Mucosa of descending colon (tissue), 3 donors: Measurements from ENCODE around the gene COX6A1. TPM values are rescaled to one million over a fixed set of nuclear protein-coding genes. Genes with fewer than 3 reads are reported as not detected.
"Not testable (repeated sequence)": the region's sequence is repeated elsewhere in the genome, so short reads cannot be mapped to it uniquely, and the experiment has no call there.

Source experiments
- ATAC-seq: fragments of 200-7000 bp; cut with Tn5 transposase; one replicate; pipeline ENCODE4 v1.9.1; 2020; ENCODE audit warnings: mild to moderate bottlenecking, moderate library complexity
- DNase-seq, 3 donors: peaks; one replicate each; pipeline ENCODE4 v3.0.0-alpha.2; 2020
- H3K36me3 ChIP-seq: fragments of 200-600 bp; one replicate; pipeline ENCODE4 v1.8.0; 2021; ENCODE audit warnings: low read depth, mild to moderate bottlenecking
- H3K4me1 ChIP-seq: fragments of 200-600 bp; one replicate; pipeline ENCODE4 v1.8.0; 2021; ENCODE audit warnings: low read depth, mild to moderate bottlenecking
- H3K4me3 ChIP-seq: fragments of 200-600 bp; one replicate; pipeline ENCODE4 v1.8.0; 2021; ENCODE audit warnings: mild to moderate bottlenecking
- H3K9me3 ChIP-seq: fragments of 200-600 bp; one replicate; pipeline ENCODE4 v1.8.0; 2021; ENCODE audit warnings: mild to moderate bottlenecking
- intact Hi-C, 2 donors: fragments of 100-400 bp; cut with DNase I in 1 of 2; cut with micrococcal nuclease in 1 of 2; formaldehyde crosslinking; loops; one replicate each; pipeline versions ENCODE4 v1.11.0 to v1.11.1; 2022; cut with DNase I, micrococcal nuclease
- total RNA-seq, 3 donors: library from RNA; stranded (reverse); fragmentation: NEBNext Ultra II Directional in 2 of 3; extraction: Animal tissue kit (Norgen Biotek cat#: 25700) in 2 of 3; gene quantifications; one replicate each; pipeline versions ENCODE4 v1.2.1 to v1.2.4, GENCODE V29; 2021 to 2023
- TF ChIP-seq, protein P1 (sequence below): fragments of 200-600 bp; IDR thresholded peaks from one replicate; pipeline ENCODE4 v1.8.0; 2022; ENCODE audit warnings: antibody characterized with exemption, mild to moderate bottlenecking
- donor health status: DM: no; HTN: no; CAD: no; lungs with moderate emphysema.
- donor health status: DM: no; HTN: no; CAD: no.
- donor health status: DM: no; HTN: yes; CAD: no.

Gene COX6A1
- total RNA-seq, 3 donors from 2014 or later = 509 to 899 (median 865) TPM

DNA sequence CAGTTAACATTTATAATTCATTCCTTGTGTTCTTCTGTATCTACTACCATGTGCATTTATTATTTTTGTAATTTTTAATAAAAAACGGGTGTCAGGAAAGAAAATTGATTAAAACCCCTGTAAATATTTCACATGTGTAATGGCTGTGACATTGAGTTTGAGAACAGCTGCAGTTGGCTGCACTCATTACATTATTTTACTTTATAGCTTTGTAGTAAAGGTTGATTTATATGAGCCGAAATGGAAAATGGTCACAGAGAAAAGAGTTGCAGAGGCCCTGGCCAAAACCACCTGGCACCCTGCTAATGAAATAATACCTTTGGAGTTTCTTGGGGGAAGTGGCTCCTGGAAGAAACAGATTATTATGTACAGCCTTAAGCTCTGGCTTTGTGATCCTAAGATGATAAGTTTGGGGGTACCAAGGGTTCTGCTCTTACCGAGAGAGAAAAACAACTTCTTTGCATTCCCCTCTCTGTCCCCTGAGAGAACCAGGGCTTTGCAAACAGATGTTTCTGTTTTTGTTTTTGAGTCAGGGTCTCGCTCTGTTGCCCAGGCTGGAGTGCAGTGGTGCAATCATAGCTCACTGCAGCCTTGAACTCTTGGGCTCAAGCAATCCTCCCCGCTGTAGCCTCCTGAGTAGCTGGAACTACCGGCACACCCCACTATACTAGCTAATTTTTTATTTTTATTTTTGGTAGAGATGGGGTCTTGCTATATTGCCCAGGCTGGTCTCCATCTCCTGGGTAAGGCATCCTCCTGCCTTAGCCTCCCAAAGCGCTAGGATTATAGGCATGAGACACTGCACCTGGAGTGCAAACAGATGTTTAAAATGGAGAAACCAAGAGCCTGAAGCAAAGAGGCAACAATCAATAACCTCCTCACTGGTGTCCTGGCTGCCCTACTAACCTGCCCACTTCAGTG, 48.3 kb downstream of the COX6A1 start:
- Histone ChIP-seq H3K9me3 (no peaks in the 10 kb centered on the region), H3K4me1 (no peaks in the 10 kb centered on the region), H3K36me3 (no peaks in the 10 kb centered on the region), H3K4me3 (no peak overlapping the region)
- DNase-seq = no peak
- intact Hi-C loops = no loop called here
- TF ChIP-seq, protein P1, sequence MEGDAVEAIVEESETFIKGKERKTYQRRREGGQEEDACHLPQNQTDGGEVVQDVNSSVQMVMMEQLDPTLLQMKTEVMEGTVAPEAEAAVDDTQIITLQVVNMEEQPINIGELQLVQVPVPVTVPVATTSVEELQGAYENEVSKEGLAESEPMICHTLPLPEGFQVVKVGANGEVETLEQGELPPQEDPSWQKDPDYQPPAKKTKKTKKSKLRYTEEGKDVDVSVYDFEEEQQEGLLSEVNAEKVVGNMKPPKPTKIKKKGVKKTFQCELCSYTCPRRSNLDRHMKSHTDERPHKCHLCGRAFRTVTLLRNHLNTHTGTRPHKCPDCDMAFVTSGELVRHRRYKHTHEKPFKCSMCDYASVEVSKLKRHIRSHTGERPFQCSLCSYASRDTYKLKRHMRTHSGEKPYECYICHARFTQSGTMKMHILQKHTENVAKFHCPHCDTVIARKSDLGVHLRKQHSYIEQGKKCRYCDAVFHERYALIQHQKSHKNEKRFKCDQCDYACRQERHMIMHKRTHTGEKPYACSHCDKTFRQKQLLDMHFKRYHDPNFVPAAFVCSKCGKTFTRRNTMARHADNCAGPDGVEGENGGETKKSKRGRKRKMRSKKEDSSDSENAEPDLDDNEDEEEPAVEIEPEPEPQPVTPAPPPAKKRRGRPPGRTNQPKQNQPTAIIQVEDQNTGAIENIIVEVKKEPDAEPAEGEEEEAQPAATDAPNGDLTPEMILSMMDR = no peak
- no peak for ATAC-seq

DNA sequence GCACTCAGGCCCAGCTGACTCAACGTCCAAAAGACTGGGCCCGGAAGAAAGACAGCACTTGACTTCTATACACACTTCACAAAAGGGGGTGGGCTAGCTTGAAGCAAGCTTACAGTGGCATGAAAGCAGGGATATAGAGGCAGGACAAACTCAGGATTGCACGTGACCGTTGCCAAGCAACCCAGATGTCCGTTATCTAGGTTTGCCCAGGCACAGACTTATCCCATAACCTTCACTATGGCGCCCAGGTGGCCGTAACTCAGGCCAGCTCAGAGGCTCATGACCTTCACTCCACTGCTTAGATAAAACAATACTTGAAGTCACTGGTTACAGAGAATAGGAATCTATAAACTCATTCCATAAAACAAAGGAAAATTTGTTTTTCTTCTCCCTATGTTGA, 49.6 kb downstream of the COX6A1 start:
- DNase-seq, H3K9me3 ChIP-seq, H3K36me3 ChIP-seq, ATAC-seq, H3K4me3 ChIP-seq, H3K4me1 ChIP-seq, intact Hi-C loops: not testable (repeated sequence)

DNA sequence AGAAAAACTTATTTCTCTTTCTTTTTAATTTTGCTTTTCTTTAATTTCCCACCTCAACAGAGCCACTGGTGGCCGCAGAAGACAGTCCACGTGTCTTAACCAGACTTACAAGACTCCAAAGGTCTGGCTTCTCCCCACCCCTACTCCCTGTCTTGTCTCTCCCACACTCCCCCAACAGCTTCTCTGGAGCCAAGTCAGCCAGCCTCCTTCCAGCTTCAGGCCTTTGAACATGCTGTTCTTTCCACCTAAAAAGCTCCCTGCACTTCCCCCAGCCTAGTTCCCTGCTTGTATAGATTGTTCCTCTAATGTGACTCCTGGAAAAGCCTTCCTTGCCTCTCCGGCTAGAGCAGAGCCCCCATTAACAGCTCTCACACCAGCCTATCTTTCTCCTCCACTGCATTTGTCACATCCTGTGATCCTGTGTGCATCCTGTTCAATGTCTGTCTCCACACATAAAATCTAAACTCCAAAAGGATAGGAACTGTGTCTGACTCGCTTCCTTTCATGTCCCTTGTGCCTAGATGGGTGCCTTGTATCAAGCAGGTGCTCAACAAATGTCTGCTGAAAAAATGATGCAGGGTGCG, 50.2 kb downstream of the COX6A1 start:
- ATAC-seq (no peak), DNase-seq (no peak)
- intact Hi-C loops = no loop called here
- Histone ChIP-seq H3K36me3 (no peaks in the 10 kb centered on the region), H3K9me3 (no peaks in the 10 kb centered on the region), H3K4me3 (no peak overlapping the region), H3K4me1 (no peaks in the 10 kb centered on the region)
- TF ChIP-seq, protein P1 = no peak

DNA sequence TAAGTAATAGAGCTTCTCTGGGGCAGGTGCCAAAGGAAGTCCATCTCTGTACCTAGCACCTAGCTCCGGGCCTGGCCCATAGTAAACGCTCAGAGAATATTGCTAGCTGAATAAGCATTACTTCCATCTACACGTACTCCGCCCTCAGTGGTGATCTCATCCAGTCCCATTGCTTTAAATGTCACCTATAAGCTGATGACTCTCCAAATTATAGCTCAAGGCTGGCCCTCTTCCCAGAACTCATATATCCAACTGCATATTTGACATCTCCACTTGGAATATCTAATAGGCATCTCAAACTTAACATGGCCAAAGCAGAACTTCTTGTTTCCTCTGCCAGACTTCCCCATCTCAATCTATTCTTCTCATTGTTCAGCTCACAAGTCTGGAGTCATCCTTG, 51.1 kb downstream of the COX6A1 start:
- intact Hi-C loops = no loop called here
- no peak overlapping the region for H3K4me3 ChIP-seq
- no peaks in the 10 kb centered on the region for H3K4me1 ChIP-seq
- DNase-seq = peak in 1 of 3 donors; percentile 45
- TF ChIP-seq, protein P1 = no peak
- H3K36me3 ChIP-seq = no peaks in the 10 kb centered on the region
- no peaks in the 10 kb centered on the region for H3K9me3 ChIP-seq
- ATAC-seq = peak; percentile 89

DNA sequence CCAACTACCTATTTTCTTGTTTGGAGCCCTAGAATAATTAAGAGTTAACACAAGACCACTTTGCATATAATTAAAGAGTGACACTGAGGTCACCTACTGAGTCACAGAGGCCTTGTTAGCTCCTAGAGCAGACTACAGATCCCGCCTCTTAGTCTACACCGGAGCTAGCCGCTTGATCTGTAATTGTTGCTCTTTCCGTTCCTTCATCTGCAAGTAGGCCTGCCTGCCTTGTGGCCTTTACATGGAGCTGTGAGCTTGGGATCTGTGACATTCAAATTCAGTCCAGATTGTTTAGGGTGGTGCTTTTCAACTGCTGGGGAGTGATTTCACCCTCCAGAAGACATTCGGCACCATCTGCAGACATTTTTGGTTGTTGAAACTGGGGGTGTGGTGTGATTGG, 52.4 kb downstream of the COX6A1 start:
- TF ChIP-seq, protein P1 = no peak
- H3K4me1 ChIP-seq = no peaks in the 10 kb centered on the region
- no peak overlapping the region for H3K4me3 ChIP-seq
- no peaks in the 10 kb centered on the region for H3K36me3 ChIP-seq
- H3K9me3 ChIP-seq = no peaks in the 10 kb centered on the region
- DNase-seq = no peak
- intact Hi-C loops = no loop called here
- ATAC-seq = no peak

Other genes starting within 250 kb of the COX6A1 start
- 100 to 1,000 TPM in 1 of 3 donors, 10 to 100 TPM in 2; 74.6 to 108 (median 76.7) TPM for gene GCN1, start 243.4 kb upstream of the COX6A1 start, total RNA-seq
- 1,000 to 10,000 TPM; 1,175 to 1,810 (median 1,602) TPM for gene RPLP0, start 237.0 kb upstream of the COX6A1 start, total RNA-seq
- gene PXN, start 172.4 kb upstream of the COX6A1 start, total RNA-seq = 100 to 1,000 TPM; 117 to 167 (median 146) TPM
- over 10,000 TPM in 2 of 3 donors, 1,000 to 10,000 TPM in 1; 4,682 to 17,144 (median 13,566) TPM for gene RNU4-2, start 146.2 kb upstream of the COX6A1 start, total RNA-seq
- gene RNU4-1, start 144.9 kb upstream of the COX6A1 start, total RNA-seq = 1,000 to 10,000 TPM; 2,217 to 4,015 (median 3,130) TPM
- 1 to 10 TPM in 2 of 3 donors, under 1 TPM in 1; 0.53 to 3.9 (median 2.8) TPM for gene SIRT4, start 135.8 kb upstream of the COX6A1 start, total RNA-seq
- gene PLA2G1B, start 110.3 kb upstream of the COX6A1 start, total RNA-seq = not detected
- gene MSI1, start 68.9 kb upstream of the COX6A1 start, total RNA-seq = 1 to 10 TPM; 3.7 to 6.3 (median 3.8) TPM
- gene TRIAP1, start 8.3 kb downstream of the COX6A1 start, total RNA-seq = 10 to 100 TPM; 14.9 to 16.7 (median 16.3) TPM
- 10 to 100 TPM; 20.6 to 29.5 (median 26.8) TPM for gene GATC, start 8.3 kb downstream of the COX6A1 start, total RNA-seq
- 100 to 1,000 TPM; 117 to 140 (median 139) TPM for gene SRSF9, start 31.6 kb downstream of the COX6A1 start, total RNA-seq
- 100 to 1,000 TPM; 309 to 343 (median 309) TPM for gene DYNLL1, start 58.0 kb downstream of the COX6A1 start, total RNA-seq
- gene COQ5, start 91.0 kb downstream of the COX6A1 start, total RNA-seq = 10 to 100 TPM; 22.8 to 30.0 (median 29.5) TPM
- gene RNF10, start 96.2 kb downstream of the COX6A1 start, total RNA-seq = 100 to 1,000 TPM; 158 to 300 (median 237) TPM
- gene POP5, start 143.3 kb downstream of the COX6A1 start, total RNA-seq = 10 to 100 TPM; 29.5 to 44.3 (median 37.7) TPM
- 1 to 10 TPM in 2 of 3 donors, under 1 TPM in 1; 0.51 to 1.8 (median 1.2) TPM for gene CABP1, start 202.5 kb downstream of the COX6A1 start, total RNA-seq
- gene MLEC, start 249.0 kb downstream of the COX6A1 start, total RNA-seq = 100 to 1,000 TPM; 166 to 281 (median 272) TPM